Measurements from ENCODE around the gene RASD1.

RASD1 gene

DNA sequence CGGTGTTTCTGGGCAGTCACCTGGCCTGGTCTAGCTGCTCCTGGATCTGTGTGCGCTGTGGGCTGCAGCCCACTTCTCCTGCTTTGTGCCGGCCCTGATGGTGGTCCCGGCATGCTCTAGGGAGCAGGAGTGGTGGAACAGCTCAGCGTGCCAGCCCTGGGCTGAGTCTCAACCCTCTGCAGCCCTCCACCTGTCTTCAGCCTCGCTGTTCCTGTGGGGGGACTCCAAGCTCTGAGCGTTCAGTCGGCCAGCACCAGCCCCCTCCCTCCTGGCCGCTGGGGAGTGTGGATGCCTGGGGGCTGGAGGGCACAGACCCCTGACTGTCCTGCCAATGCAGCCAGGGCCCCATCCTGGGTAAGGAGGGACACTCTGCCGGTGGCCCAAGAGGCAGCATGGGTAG is 23.7 kb upstream of the RASD1 start:
- H3K23ac ChIP-seq (ENCODE audit: low read length), result no peak overlapping the region
- no peak overlapping the region for H3K14ac ChIP-seq (ENCODE audit: low read length)
- H2BK5ac ChIP-seq (ENCODE audit: low read depth, low read length, poor library complexity), result no peak overlapping the region
- H3K4ac ChIP-seq (ENCODE audit: low read depth, low read length), result no peak overlapping the region
- no peak overlapping the region for H2AK5ac ChIP-seq (ENCODE audit: low read length)
- no peak overlapping the region for H2AFZ ChIP-seq (ENCODE audit: insufficient read depth, low read length, poor library complexity)
- no peak overlapping the region for H3K9ac ChIP-seq (ENCODE audit: low read length)
- H4K91ac ChIP-seq (ENCODE audit: low read depth, low read length), result no peak overlapping the region
- H4K8ac ChIP-seq (ENCODE audit: low read depth, low read length), result no peak overlapping the region
- H3K79me1 ChIP-seq (ENCODE audit: low read length), result no peaks in the 10 kb centered on the region
- no peaks in the 10 kb centered on the region for H3K36me3 ChIP-seq (ENCODE audit: control insufficient read depth in 1 of 2, insufficient read depth in 2 of 2, low read length in 2 of 2)
- no peaks in the 10 kb centered on the region for H3K27me3 ChIP-seq (ENCODE audit: insufficient read depth, low read length)
- H3K4me2 ChIP-seq (ENCODE audit: low read length), result no peak overlapping the region
- H3K4me3 ChIP-seq (ENCODE audit: low read depth, low read length), result no peak overlapping the region
- no peak overlapping the region for H4K12ac ChIP-seq (ENCODE audit: low read depth, low read length)
- no peak for DNase-seq
- H3K79me2 ChIP-seq (ENCODE audit: control insufficient read depth, insufficient read depth, low read length, poor library complexity), result no peaks in the 10 kb centered on the region
- H3K18ac ChIP-seq (ENCODE audit: low read length), result no peak overlapping the region
- no peak overlapping the region for H2BK120ac ChIP-seq (ENCODE audit: insufficient read depth, low read length, poor library complexity)
- H3K4me1 ChIP-seq (ENCODE audit: control insufficient read depth in 1 of 2, insufficient read depth in 2 of 2, low read length in 2 of 2), result peaks cover 0 to 9% of the 10 kb centered on the region in 2 experiments
- WGBS (ENCODE audit: extremely low coverage, insufficient coverage, insufficient read length), result no CpG with 5 or more reads among the region's 10 CpGs
- no peak overlapping the region for H3K27ac ChIP-seq (ENCODE audit: low read depth, low read length)
- H3K9me3 ChIP-seq (ENCODE audit: insufficient read depth, low read depth, low read length), result peaks cover 2% of the 10 kb centered on the region
- H2BK12ac ChIP-seq (ENCODE audit: low read length), result no peak overlapping the region

DNA sequence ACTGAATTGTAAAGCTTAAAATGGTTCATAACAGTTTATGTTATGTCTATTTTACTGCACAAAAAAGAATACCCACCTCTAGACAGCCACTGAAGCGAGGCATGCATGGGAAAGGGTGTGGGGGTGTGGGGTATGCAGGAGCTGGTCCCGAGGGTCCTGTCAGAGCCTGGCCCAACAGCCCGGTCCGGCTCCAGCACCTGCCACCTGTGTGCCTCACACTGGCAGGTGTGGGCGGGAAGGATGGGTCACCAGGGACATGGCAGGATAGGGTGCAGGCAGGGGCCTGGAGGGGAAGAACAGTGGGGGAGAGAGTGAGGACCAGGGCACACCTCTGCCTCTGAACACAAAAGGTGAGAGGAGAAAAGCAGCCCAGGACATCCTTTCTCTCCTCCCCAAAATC is 22.8 kb upstream of the RASD1 start:
- no peak overlapping the region for H3K4ac ChIP-seq (ENCODE audit: low read depth, low read length)
- no peak overlapping the region for H2BK12ac ChIP-seq (ENCODE audit: low read length)
- H3K9me3 ChIP-seq (ENCODE audit: insufficient read depth, low read depth, low read length), result peaks cover 2% of the 10 kb centered on the region
- H3K27me3 ChIP-seq (ENCODE audit: insufficient read depth, low read length), result no peaks in the 10 kb centered on the region
- no peak overlapping the region for H2AFZ ChIP-seq (ENCODE audit: insufficient read depth, low read length, poor library complexity)
- H3K79me2 ChIP-seq (ENCODE audit: control insufficient read depth, insufficient read depth, low read length, poor library complexity), result no peaks in the 10 kb centered on the region
- H2BK120ac ChIP-seq (ENCODE audit: insufficient read depth, low read length, poor library complexity), result no peak overlapping the region
- H2AK5ac ChIP-seq (ENCODE audit: low read length), result no peak overlapping the region
- H3K4me2 ChIP-seq (ENCODE audit: low read length), result no peak overlapping the region
- no peak overlapping the region for H3K4me3 ChIP-seq (ENCODE audit: low read depth, low read length)
- H4K91ac ChIP-seq (ENCODE audit: low read depth, low read length), result no peak overlapping the region
- H3K14ac ChIP-seq (ENCODE audit: low read length), result no peak overlapping the region
- no peak overlapping the region for H3K18ac ChIP-seq (ENCODE audit: low read length)
- H3K36me3 ChIP-seq (ENCODE audit: control insufficient read depth in 1 of 2, insufficient read depth in 2 of 2, low read length in 2 of 2), result no peaks in the 10 kb centered on the region
- no peak overlapping the region for H3K23ac ChIP-seq (ENCODE audit: low read length)
- H4K12ac ChIP-seq (ENCODE audit: low read depth, low read length), result no peak overlapping the region
- H3K27ac ChIP-seq (ENCODE audit: low read depth, low read length), result no peak overlapping the region
- peaks cover 3 to 15% of the 10 kb centered on the region in 2 experiments for H3K4me1 ChIP-seq (ENCODE audit: control insufficient read depth in 1 of 2, insufficient read depth in 2 of 2, low read length in 2 of 2)
- H2BK5ac ChIP-seq (ENCODE audit: low read depth, low read length, poor library complexity), result no peak overlapping the region
- no peak overlapping the region for H4K8ac ChIP-seq (ENCODE audit: low read depth, low read length)
- no peaks in the 10 kb centered on the region for H3K79me1 ChIP-seq (ENCODE audit: low read length)
- DNase-seq, result no peak
- WGBS (ENCODE audit: extremely low coverage, insufficient coverage, insufficient read length), result no CpG with 5 or more reads among the region's 5 CpGs
- no peak overlapping the region for H3K9ac ChIP-seq (ENCODE audit: low read length)

DNA sequence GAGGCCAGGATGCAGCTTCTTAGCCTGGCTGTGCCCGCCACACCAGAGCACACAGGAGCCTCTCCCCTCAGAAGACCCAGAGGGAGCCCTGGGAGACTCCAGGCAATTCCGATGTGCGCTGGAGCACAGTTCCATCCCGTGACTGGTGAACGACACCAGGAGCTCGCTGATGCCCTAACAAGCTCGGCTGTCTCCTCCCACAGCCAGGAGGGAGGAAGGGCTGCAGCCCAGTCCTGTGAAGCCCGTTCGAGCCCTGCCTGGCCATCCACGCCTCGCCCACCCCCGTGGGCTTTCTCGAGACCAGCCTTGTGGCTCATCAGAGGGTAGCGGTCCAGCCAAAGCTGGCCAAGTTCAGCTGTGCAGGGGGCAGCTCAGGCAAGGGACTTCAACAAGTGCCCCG is 21.8 kb upstream of the RASD1 start:
- Histone ChIP-seq H4K12ac (ENCODE audit: low read depth, low read length) (no peak overlapping the region), H2AK5ac (ENCODE audit: low read length) (no peak overlapping the region), H3K4ac (ENCODE audit: low read depth, low read length) (no peak overlapping the region), H3K27me3 (ENCODE audit: insufficient read depth, low read length) (no peaks in the 10 kb centered on the region), H2BK12ac (ENCODE audit: low read length) (no peak overlapping the region), H3K4me3 (ENCODE audit: low read depth, low read length) (no peak overlapping the region), H3K23ac (ENCODE audit: low read length) (no peak overlapping the region), H2BK120ac (ENCODE audit: insufficient read depth, low read length, poor library complexity) (no peak overlapping the region), H3K9me3 (ENCODE audit: insufficient read depth, low read depth, low read length) (peaks cover 2% of the 10 kb centered on the region), H3K79me2 (ENCODE audit: control insufficient read depth, insufficient read depth, low read length, poor library complexity) (no peaks in the 10 kb centered on the region), H4K8ac (ENCODE audit: low read depth, low read length) (no peak overlapping the region), H3K9ac (ENCODE audit: low read length) (no peak overlapping the region), H3K18ac (ENCODE audit: low read length) (no peak overlapping the region), H3K4me1 (ENCODE audit: control insufficient read depth in 1 of 2, insufficient read depth in 2 of 2, low read length in 2 of 2) (peaks cover 3 to 15% of the 10 kb centered on the region in 2 experiments), H4K91ac (ENCODE audit: low read depth, low read length) (no peak overlapping the region), H2AFZ (ENCODE audit: insufficient read depth, low read length, poor library complexity) (no peak overlapping the region), H3K79me1 (ENCODE audit: low read length) (no peaks in the 10 kb centered on the region), H3K14ac (ENCODE audit: low read length) (no peak overlapping the region), H3K27ac (ENCODE audit: low read depth, low read length) (no peak overlapping the region), H2BK5ac (ENCODE audit: low read depth, low read length, poor library complexity) (no peak overlapping the region), H3K4me2 (ENCODE audit: low read length) (no peak overlapping the region), H3K36me3 (ENCODE audit: control insufficient read depth in 1 of 2, insufficient read depth in 2 of 2, low read length in 2 of 2) (no peaks in the 10 kb centered on the region)
- DNase-seq, result no peak
- no CpG with 5 or more reads among the region's 15 CpGs for WGBS (ENCODE audit: extremely low coverage, insufficient coverage, insufficient read length)

DNA sequence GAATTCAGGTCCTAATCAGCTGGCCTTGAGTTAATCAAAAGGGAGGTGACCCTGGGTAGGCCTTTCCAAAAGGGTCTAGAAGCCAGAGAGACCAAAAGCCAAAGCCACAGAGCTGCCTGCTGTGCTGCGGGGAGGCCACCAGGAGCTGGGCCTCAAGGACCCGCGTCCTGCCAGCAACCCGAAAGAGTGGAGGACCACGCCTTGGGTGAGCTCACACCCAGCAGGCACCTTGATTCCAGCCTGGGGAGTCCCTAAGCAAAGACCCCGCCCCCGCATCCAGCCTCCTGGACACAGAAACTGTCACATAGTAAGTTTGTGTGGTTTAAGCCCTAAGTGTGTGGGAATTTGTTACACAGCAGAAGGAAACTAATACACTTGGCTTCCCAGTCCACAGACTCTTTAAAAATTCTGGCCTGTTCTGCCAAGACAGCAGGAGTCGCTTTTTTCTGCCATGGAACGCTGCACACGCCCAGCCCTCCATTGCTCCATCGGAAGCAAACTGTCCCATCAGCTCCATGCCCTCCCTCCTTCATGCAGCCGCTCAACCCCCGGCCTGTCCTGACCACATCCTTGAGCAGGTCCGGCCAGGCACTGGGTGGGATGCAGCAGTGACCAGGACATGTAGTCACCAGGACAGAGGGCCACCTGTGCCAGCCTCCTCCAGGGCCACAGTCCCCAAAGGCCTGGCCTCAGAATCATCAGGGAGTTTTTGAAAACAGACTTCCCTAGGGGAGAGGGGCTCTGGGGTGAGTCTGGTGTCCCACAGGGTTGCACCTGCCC is 20.9 kb upstream of the RASD1 start:
- H3K4me3 ChIP-seq (ENCODE audit: low read depth, low read length), result no peak overlapping the region
- no peak overlapping the region for H2BK5ac ChIP-seq (ENCODE audit: low read depth, low read length, poor library complexity)
- no peak overlapping the region for H2BK120ac ChIP-seq (ENCODE audit: insufficient read depth, low read length, poor library complexity)
- no peak overlapping the region for H3K9ac ChIP-seq (ENCODE audit: low read length)
- H4K12ac ChIP-seq (ENCODE audit: low read depth, low read length), result no peak overlapping the region
- H2AK5ac ChIP-seq (ENCODE audit: low read length), result no peak overlapping the region
- no peak overlapping the region for H3K18ac ChIP-seq (ENCODE audit: low read length)
- peaks cover 4% of the 10 kb centered on the region for H3K9me3 ChIP-seq (ENCODE audit: insufficient read depth, low read depth, low read length)
- no peak overlapping the region for H3K4me2 ChIP-seq (ENCODE audit: low read length)
- H4K8ac ChIP-seq (ENCODE audit: low read depth, low read length), result no peak overlapping the region
- no peaks in the 10 kb centered on the region for H3K79me1 ChIP-seq (ENCODE audit: low read length)
- H3K4me1 ChIP-seq (ENCODE audit: control insufficient read depth in 1 of 2, insufficient read depth in 2 of 2, low read length in 2 of 2), result peaks cover 3 to 15% of the 10 kb centered on the region in 2 experiments
- no peak overlapping the region for H4K91ac ChIP-seq (ENCODE audit: low read depth, low read length)
- no peaks in the 10 kb centered on the region for H3K79me2 ChIP-seq (ENCODE audit: control insufficient read depth, insufficient read depth, low read length, poor library complexity)
- H3K36me3 ChIP-seq (ENCODE audit: control insufficient read depth in 1 of 2, insufficient read depth in 2 of 2, low read length in 2 of 2), result no peaks in the 10 kb centered on the region
- H2AFZ ChIP-seq (ENCODE audit: insufficient read depth, low read length, poor library complexity), result no peak overlapping the region
- H3K23ac ChIP-seq (ENCODE audit: low read length), result no peak overlapping the region
- H2BK12ac ChIP-seq (ENCODE audit: low read length), result no peak overlapping the region
- no peak overlapping the region for H3K27ac ChIP-seq (ENCODE audit: low read depth, low read length)
- no peak overlapping the region for H3K14ac ChIP-seq (ENCODE audit: low read length)
- no peaks in the 10 kb centered on the region for H3K27me3 ChIP-seq (ENCODE audit: insufficient read depth, low read length)
- no peak for DNase-seq
- WGBS (ENCODE audit: extremely low coverage, insufficient coverage, insufficient read length), result no CpG with 5 or more reads among the region's 14 CpGs
- H3K4ac ChIP-seq (ENCODE audit: low read depth, low read length), result no peak overlapping the region

Data from trophoblast cell (in vitro differentiated cells and primary cell).